GM19452 (cell line): Measurements from ENCODE around the gene ENTREP3.
"Not testable (repeated sequence)": the region's sequence is repeated elsewhere in the genome, so short reads cannot be mapped to it uniquely, and the experiment has no call there.

Experiments used
- ATAC-seq: cut with Tn5 transposase; IDR thresholded peaks from one replicate; pipeline ENCODE4 v1.9.1; 2021; ENCODE audit not compliant: unreplicated experiment

ENTREP3 gene, protein sequence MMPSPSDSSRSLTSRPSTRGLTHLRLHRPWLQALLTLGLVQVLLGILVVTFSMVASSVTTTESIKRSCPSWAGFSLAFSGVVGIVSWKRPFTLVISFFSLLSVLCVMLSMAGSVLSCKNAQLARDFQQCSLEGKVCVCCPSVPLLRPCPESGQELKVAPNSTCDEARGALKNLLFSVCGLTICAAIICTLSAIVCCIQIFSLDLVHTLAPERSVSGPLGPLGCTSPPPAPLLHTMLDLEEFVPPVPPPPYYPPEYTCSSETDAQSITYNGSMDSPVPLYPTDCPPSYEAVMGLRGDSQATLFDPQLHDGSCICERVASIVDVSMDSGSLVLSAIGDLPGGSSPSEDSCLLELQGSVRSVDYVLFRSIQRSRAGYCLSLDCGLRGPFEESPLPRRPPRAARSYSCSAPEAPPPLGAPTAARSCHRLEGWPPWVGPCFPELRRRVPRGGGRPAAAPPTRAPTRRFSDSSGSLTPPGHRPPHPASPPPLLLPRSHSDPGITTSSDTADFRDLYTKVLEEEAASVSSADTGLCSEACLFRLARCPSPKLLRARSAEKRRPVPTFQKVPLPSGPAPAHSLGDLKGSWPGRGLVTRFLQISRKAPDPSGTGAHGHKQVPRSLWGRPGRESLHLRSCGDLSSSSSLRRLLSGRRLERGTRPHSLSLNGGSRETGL

DNA sequence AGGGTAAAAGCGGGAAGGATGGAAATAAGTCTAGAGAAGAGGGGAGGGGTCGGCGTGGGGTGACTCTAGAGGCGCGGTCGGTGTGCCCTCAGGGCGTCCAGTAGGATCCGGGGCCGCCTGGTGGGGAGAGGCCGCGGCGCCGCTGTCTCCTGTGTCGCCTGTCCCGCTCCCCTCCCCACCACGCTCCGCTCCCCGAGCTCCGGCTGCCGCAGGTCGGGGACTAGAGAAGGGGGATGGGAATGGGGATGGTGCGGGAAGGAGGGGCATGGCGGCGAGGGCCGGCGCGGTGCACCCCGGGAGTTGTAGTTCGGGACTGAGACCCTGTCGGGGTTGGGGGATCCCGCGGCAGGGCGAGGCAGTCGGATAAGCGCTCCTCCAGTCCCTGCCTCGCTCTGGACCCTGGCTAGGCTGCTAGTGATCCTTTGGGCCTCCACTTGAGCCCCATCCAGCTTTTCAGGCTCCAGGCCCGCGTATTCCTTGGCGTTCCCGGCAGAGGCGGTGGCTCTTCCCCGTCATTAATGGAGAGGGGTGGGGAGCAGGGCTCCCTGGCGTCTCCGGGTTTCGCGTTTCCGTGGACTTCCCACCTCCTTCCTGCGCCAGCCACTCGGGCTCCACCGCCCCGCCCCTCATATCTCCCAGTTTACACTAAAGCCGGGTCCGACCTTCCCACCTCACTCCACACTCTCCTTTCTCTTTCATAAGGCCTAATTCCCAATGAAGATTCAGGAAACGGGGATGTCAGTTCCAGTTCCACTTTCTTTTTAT, at the start of gene ENTREP3:
TSS of gene ENTREP3 (minus strand) at position 241 of the 765 bp plus-strand sequence. CDS start 606 bp downstream, outside the sequence.
- ATAC-seq: no peak

DNA sequence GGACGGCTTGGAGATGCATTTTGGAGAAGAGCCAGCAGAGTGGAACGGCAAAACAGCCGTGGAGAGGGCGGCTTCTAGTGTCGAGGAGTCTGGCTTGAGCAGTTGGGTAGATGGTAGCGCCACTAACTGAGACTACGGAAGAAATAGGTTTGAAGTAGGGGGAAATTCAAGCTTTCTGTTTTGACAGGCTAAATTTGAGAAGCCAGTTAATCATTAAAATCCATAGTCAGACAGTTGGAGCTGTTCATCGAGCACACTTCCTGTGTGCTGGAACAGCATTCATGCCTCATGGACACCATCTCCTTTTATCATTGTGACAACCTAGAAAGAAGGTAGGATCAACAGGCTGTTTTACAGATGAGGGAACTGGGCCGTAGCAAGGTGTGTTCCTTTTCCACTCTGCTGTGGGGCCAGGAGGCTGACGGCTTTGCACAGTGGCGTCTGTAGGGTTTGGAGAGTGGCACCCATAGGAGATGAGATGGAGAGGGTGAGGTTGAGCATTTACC, 49.3 kb upstream of the ENTREP3 start:
- no peak for ATAC-seq

GRCh38 chr1:155301342-155301841, 46.1 kb upstream of the ENTREP3 start, which contains the start of gene PKLR:
TSS of gene PKLR (minus strand) at chr1:155301438. CDS start at chr1:155301395, 43 bp downstream.
- ATAC-seq: no peak

DNA sequence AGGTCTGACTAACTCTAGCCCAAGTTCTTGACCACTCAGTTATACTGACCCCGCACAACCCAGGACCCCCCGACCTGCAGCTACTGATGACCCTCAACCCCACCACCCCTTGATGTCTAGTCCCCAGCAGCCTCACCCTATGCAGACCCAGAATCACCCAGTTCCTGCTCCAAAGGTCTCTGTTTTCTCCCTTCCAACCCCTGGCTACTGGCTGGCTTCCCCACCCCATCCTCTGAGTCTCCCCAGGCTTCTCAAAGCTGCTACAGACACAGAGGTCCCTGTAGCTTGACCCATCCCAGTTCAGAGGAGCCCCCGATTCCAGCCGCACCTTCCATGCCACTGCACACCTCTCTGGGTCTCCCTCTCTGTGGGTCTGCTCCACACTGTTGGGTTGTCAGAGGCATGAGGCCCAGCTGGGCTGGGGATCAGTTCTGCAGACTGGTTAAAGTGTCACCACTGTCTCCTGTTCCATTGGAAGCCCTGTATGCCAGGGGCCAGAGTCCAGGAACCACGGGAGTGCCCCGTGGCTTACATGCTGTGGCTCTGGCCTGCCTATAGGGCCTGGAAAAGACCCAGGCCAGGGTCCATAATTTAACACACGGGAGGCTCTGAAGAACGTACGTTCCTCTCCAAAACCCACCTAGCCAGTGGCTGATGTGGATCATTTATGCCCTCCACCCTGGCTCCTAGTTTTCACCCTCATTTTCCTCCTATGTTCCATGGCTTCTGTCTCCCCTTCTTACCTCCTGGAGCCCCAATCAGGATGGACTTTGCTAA, 45.5 kb upstream of the ENTREP3 start:
- ATAC-seq: no peak

- ATAC-seq: no peak
Observed at GRCh38 chr1:155300024-155300423, 44.7 kb upstream of the ENTREP3 start.

DNA sequence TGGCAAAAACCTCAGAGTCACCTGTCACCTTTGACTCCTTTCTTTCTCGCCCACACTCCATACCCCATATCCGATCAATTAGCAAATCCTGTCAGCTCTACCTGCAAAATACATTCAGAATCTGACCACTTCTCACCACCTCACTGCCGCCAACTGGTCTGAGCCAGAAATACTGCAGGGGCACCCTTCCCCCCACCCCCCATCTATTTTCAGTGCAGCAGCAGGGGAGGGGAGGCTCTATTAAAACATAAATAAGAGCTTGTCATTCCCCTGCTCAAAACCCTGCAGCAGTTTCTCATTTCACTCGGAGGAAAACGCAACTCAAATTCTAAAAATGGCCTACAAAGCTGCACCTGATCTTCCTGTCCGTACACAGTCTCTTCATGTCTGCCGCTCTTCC, 42.1 kb upstream of the ENTREP3 start:
- ATAC-seq: no peak

- no peak for ATAC-seq
Observed at GRCh38 chr1:155296661-155297060, 41.4 kb upstream of the ENTREP3 start.

GRCh38 chr1:155295942-155296267, 40.6 kb upstream of the ENTREP3 start:
- no peak for ATAC-seq

DNA sequence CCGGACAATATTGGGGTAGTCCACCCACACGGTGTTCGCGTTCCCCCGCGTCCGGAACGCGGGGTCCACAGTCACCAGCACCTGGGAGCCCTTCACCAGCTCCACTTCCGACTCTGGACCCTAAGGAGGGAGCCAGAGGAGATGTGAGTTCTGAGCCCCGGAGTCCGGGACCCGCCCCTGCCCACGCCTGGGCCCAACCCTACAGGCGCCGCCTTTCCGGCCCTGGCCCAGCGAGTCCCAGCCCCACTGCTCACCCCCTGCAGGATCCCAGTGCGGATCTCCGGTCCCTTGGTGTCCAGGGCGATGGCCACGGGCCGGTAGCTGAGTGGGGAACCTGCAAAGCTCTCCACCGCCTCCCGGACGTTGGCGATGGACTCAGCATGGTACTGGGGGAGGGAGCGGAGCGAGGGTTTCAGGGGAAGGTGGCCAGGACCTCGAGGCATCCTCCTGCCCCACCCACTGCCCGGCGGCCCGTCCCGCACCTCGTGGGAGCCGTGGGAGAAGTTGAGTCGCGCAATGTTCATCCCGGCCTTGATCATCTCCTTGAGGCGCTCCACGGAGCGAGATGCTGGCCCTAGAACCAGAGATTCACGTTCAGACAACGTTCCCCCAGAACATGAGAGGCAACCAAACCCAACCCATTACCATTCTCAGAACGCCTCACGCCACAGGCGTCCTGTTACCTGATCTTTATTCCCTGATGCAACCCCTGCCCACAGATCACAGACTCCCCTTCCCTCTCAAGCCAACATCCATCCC, 40.1 kb upstream of the ENTREP3 start:
- no peak for ATAC-seq

GRCh38 chr1:155294520-155295182, 39.4 kb upstream of the ENTREP3 start:
- ATAC-seq: no peak

- ATAC-seq: no peak
Observed at GRCh38 chr1:155293086-155293749, 37.9 kb upstream of the ENTREP3 start.

- not testable (repeated sequence) for ATAC-seq
Observed at GRCh38 chr1:155291006-155291405, 35.7 kb upstream of the ENTREP3 start.

GRCh38 chr1:155287987-155288543, 32.8 kb upstream of the ENTREP3 start:
- no peak for ATAC-seq

- no peak for ATAC-seq
Observed at GRCh38 chr1:155286544-155286943, 31.3 kb upstream of the ENTREP3 start.

- no peak for ATAC-seq
Observed at GRCh38 chr1:155285631-155286044, 30.4 kb upstream of the ENTREP3 start.

DNA sequence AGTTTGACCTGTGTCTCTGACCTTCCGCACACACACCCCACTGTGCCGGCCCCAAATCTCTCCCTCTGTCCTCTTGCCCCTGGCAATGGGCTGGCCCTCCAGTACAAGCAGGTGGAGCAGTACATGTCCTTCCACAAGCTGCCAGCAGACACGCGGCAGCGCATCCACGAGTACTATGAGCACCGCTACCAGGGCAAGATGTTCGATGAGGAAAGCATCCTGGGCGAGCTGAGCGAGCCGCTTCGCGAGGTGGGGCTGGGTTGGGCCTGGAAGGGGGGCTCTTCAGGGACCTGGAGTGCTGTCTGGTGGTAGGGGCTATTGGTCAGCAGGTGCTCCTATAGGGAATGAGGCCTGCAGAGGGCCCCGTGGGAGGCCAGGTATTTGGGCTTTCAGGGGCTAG, 29.8 kb upstream of the ENTREP3 start:
- no peak for ATAC-seq

GRCh38 chr1:155284476-155284875, 29.2 kb upstream of the ENTREP3 start:
- no peak for ATAC-seq

GRCh38 chr1:155282488-155283091, 27.3 kb upstream of the ENTREP3 start:
- no peak for ATAC-seq
